ENCODE results near the gene LRRC8D.

DNA sequence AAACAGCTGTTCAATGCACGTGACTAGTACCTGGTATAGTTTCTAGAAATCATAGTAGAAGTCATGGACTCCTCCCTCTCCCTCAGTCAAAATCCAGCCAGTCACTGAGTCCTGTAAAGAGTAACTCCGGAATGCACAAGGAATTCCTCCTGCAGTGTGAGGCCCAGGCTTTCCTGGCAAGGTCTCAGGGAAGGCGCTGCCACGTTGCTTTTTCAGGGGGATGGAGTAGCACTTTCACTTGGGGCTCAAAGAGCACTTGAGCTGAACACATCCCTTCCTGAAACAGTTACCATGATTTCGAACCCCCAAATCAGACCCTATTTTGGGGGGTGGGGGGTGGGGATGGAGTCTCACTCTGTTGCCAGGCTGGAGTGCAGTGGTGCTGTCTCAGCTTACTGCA, 26.4 kb upstream of the LRRC8D start:
- TF ChIP-seq, protein P1, sequence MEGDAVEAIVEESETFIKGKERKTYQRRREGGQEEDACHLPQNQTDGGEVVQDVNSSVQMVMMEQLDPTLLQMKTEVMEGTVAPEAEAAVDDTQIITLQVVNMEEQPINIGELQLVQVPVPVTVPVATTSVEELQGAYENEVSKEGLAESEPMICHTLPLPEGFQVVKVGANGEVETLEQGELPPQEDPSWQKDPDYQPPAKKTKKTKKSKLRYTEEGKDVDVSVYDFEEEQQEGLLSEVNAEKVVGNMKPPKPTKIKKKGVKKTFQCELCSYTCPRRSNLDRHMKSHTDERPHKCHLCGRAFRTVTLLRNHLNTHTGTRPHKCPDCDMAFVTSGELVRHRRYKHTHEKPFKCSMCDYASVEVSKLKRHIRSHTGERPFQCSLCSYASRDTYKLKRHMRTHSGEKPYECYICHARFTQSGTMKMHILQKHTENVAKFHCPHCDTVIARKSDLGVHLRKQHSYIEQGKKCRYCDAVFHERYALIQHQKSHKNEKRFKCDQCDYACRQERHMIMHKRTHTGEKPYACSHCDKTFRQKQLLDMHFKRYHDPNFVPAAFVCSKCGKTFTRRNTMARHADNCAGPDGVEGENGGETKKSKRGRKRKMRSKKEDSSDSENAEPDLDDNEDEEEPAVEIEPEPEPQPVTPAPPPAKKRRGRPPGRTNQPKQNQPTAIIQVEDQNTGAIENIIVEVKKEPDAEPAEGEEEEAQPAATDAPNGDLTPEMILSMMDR (IDR thresholded peaks at IDR 0.05) = no peak
- TF ChIP-seq POLR2A (IDR thresholded peaks at IDR 0.05) = no peak

All from lower leg skin (tissue), 3 donors.